Activated naive CD8-positive, alpha-beta T cell treated with anti-CD3 and anti-CD28 coated beads, Interleukin-2, amount 50 U/mL, for 16 hours (primary cell): ENCODE results near the gene DAPK1.

Experiments
- DNase-seq: peaks from one replicate; pipeline ENCODE4 v3.0.0-alpha.2; 2020; ENCODE audit warnings: low read depth, low spot score

The DAPK1 gene

GRCh38 chr9:87611776-87612175 is 114.1 kb downstream of the DAPK1 start:
- DNase-seq: no peak

- DNase-seq: no peak
These were observed 114.9 kb downstream of the DAPK1 start for GRCh38 chr9:87612536-87612935.

DNA sequence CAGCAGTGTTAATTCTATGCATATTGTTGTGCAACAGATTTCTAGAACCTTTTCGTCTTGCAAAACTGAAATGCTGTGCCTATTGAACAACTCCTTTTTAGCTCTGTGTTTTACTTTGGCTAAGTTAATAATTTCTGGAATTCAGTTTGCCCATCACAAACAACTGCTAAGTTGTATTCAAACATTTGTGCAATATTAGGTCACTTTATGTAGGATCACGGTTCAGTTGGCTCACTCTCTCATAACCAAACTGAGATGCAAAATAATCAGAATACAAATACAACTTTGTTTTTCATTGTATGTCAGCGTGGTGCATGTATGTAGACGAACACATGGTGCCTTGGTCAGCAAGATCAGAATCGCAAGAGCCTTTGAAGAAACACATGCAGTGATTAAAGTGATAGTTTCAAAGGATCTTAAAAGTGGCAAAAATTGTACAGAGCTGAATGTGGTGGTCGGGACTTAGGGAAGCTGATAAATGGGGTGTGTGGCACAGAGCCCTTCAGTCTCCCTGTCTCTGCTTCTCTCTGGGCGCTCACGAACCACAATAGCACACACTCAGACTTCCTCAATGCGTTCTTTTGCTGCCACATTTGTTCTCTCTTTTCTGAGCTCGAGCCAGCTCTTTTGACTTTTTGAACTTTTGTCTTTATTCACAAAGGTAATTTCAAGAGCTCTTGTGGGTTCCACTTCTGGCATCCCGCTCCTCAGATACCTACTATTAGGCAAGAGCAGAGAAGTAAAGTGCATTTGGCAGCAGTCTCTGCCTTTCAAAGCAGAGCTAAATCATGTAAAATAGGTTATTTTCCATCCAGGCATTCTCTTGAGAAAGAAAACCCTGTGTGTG is 115.8 kb downstream of the DAPK1 start:
- no peak for DNase-seq

DNA sequence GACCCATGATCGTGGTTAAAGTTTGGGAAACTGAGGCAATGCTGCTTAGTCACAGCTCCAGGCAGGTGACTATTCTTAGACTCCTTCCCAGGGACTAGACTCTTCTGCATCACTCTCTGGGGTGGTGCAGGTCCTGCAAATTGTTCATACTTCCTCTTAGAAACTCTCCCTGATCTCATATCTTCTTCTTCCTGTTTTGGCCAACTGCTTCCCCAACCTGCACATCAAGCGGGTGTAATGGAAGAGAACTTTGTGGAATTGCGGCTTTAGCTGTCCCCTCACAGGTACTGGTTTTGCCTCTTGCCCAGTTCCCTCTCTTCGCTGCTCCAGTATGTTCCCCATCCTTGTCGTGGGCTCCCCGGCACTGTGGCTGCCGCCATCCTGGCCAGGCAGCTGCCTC is 116.7 kb downstream of the DAPK1 start:
- no peak for DNase-seq

GRCh38 chr9:87615136-87615535 is 117.5 kb downstream of the DAPK1 start:
- DNase-seq: no peak

DNA sequence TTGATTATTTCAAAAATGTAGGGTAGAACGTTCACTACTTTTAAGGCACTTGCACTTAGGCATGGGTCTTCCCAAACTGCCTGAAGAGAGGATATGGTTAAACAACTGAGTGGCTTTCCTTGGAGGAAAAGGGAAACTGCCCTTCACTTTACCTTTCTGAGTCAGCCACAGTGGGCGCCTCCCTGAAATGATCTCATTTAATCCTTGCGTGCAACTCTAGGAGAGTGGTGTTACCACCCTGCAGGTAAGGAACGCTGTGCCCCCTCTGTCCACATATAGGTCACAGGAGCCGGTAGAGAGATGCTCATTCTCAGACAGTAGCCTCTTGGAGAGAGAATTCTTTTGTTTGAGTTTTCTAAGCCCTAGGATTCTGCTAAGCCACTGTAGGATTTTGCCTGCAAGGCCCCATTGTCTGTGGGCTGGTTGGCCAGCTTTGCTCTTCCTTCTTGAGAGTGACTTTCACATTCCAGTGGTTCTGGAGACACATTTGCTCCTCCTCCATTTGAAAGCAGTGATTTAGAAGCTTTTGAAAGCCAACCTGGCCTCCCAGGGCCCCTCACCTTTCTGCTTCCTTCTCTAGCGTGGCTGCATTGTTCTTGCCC is 118.0 kb downstream of the DAPK1 start:
- DNase-seq: no peak

- no peak for DNase-seq
These were observed 120.6 kb downstream of the DAPK1 start for GRCh38 chr9:87618226-87618625.

- DNase-seq: no peak
These were observed 121.3 kb downstream of the DAPK1 start for GRCh38 chr9:87618931-87619330.

- DNase-seq: no peak
These were observed 121.7 kb downstream of the DAPK1 start for GRCh38 chr9:87619346-87619745.

DNA sequence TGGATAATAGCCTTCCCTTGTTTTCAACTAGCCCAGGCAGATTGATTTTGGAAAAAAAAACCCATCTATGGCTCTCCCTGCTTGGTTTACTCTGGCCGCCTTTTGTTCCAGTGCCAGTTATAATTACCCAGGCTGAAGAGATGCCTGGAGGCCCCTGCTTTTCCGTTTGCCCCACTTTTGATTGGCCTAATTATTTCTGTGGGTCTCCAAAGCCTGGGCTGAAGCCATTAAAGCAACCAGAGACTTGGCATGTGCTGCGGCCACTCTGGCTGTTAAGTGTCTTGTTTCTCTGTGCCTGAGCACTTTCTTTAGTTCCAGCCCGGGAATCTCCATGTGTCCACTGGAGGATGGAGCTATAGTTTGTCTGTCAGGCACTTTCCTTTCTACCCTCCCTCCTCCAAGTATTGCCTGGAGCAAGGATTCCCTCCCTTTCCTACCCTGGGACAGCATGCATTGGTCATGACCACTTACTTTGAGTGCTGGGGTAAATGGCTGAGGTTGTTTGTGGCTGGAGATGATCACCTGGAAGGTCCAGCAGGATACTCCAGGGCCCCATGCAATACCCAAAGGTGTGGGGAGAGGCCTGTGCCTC is 123.2 kb downstream of the DAPK1 start:
- DNase-seq: no peak

DNA sequence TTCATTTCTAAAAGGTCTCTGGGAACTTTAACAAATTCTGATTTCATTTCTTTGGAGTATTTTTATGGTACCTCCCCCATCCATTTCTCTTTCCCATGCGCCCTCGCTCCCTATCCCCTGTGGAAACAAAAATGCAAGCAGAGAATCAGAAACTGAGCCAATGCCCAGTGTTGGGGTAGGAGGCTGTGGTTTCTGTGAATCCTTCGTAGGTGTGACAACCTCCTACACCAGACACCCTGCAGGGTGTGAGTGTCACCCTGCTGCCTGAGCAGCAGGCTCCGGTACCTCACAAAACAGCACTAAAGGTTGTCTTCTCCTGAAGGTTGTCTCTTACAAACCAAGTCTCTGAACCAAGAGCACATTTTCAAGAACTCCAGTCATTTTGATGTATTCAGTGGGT is 124.4 kb downstream of the DAPK1 start:
- no peak for DNase-seq

- no peak for DNase-seq
These were observed 125.3 kb downstream of the DAPK1 start for GRCh38 chr9:87622923-87623322.

- DNase-seq: no peak
These were observed 130.7 kb downstream of the DAPK1 start for GRCh38 chr9:87628346-87628745.

- DNase-seq: no peak
These were observed 131.4 kb downstream of the DAPK1 start for GRCh38 chr9:87629104-87629503.

GRCh38 chr9:87630266-87630665 is 132.6 kb downstream of the DAPK1 start:
- no peak for DNase-seq

DNA sequence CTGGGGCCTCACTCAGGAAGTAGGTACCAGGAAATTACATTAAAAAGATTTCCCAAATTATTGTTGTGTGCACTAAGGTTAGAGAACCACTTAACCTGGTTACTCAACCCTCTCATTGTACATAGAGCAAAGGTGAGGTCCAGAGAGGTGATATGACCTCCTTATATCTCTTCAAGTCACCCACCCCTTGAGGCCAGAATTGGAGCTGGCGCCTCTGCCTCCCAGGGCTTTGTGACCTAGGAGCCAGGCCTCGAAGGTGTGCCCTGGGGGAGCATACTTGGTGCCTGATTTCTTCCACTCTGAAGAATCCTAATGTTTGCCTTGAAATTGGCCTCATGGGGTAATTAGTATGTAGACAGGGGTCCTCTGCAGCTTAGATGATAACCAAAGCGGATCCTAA is 133.2 kb downstream of the DAPK1 start:
- no peak for DNase-seq

- DNase-seq: no peak
These were observed 138.2 kb downstream of the DAPK1 start for GRCh38 chr9:87635656-87636501.

GRCh38 chr9:87638292-87638691 is 140.6 kb downstream of the DAPK1 start:
- DNase-seq: no peak

- no peak for DNase-seq
These were observed 142.3 kb downstream of the DAPK1 start for GRCh38 chr9:87639949-87640348.

- DNase-seq: no peak
These were observed 142.7 kb downstream of the DAPK1 start for GRCh38 chr9:87640385-87640795.

- no peak for DNase-seq
These were observed 143.4 kb downstream of the DAPK1 start for GRCh38 chr9:87641067-87641466.
